Panc1 (cell line): ENCODE measurements around the gene SV2B. TPM values are rescaled to one million over a fixed set of nuclear protein-coding genes. Genes with fewer than 3 reads are reported as not detected.

Experiments used
- ATAC-seq: fragments of 200-7000 bp; cut with Tn5 transposase; 2 replicates; pipeline ENCODE4 v1.9.1; 2020; ENCODE audit warnings: mild to moderate bottlenecking, moderate library complexity
- BruUV-seq: library from RNA; stranded (reverse); fragments of 400-500 nt; replicated peaks from 2 replicates; lab custom pipeline; 2021; lab: Mats Ljungman, UMichigan
- CTCF ChIA-PET: fragments of 300-600 bp; sonication (Branson Sonifier 250); formaldehyde crosslinking; loops from one replicate; lab custom pipeline; 2022; ENCODE audit warnings: antibody characterized with exemption; lab: Charles Lee
- POLR2A ChIA-PET: fragments of 300-600 bp; sonication (Branson Sonifier 250); formaldehyde crosslinking; loops from one replicate; lab custom pipeline; 2022; ENCODE audit warnings: antibody characterized with exemption; lab: Charles Lee
- DNase-seq: peaks from one replicate; pipeline ENCODE4 v3.0.0-alpha.2; 2010; ENCODE audit warnings: low read depth, low spot score
- H3K27ac ChIP-seq: 2 replicates; pipeline ENCODE4 v1.5.1; 2011; ENCODE audit warnings: mild to moderate bottlenecking, low read length, inconsistent platforms
- H3K27me3 ChIP-seq: fragments of 200-500 bp; sonication (Bioruptor generic); 2 replicates; pipeline ENCODE4 v1.6.0; 2014; ENCODE audit warnings: low read length, inconsistent platforms; ENCODE audit not compliant: control insufficient read depth, insufficient read depth
- H3K36me3 ChIP-seq: fragments of 200-500 bp; sonication (Bioruptor generic); 2 replicates; pipeline ENCODE4 v1.5.1; 2014; ENCODE audit warnings: inconsistent platforms, mild to moderate bottlenecking, low read length, moderate library complexity; ENCODE audit not compliant: control insufficient read depth, insufficient read depth
- H3K4me1 ChIP-seq: 2 replicates; pipeline ENCODE4 v1.5.1; 2011; ENCODE audit warnings: inconsistent platforms, mild to moderate bottlenecking, low read length, moderate library complexity; ENCODE audit not compliant: control insufficient read depth, insufficient read depth
- H3K4me3 ChIP-seq, 2 experiments: 2 replicates each; pipeline ENCODE4 v1.5.1; 2011 to 2012; ENCODE audit warnings: low read depth in 2 of 2, low read length in 2 of 2, mild to moderate bottlenecking in 2 of 2, inconsistent platforms in 1 of 2, moderate library complexity in 1 of 2
- H3K9me3 ChIP-seq: fragments of 200-500 bp; sonication (Bioruptor generic); 2 replicates; pipeline ENCODE4 v1.5.1; 2014; ENCODE audit warnings: low read depth, mild to moderate bottlenecking, inconsistent platforms, low read length, moderate library complexity; ENCODE audit not compliant: control insufficient read depth, insufficient read depth
- CTCF ChIP-seq: fragments of 450-650 bp; IDR thresholded peaks from 2 replicates; pipeline ENCODE4 v1.5.1; 2017; ENCODE audit warnings: mild to moderate bottlenecking
- POLR2AphosphoS5 ChIP-seq: IDR thresholded peaks from 2 replicates; pipeline ENCODE4 v1.6.1; 2012; ENCODE audit warnings: mild to moderate bottlenecking, low read depth, low read length, moderate library complexity
- SIN3A ChIP-seq: IDR thresholded peaks from 2 replicates; pipeline ENCODE4 v1.6.1; 2012; ENCODE audit warnings: low read depth, mild to moderate bottlenecking, low read length, moderate library complexity, borderline replicate concordance; ENCODE audit not compliant: insufficient read depth
- TCF7L2 ChIP-seq: IDR thresholded peaks from 2 replicates; pipeline ENCODE4 v1.6.1; 2011; ENCODE audit warnings: mild to moderate bottlenecking, low read depth, low read length, inconsistent platforms
- in situ Hi-C: cut with HindIII; loops from 2 replicates; pipeline ENCODE4 v1.10.0; 2016; ENCODE audit warnings: low sequenced_read_pairs, low pct_unique_long_range_greater_than_20kb
- intact Hi-C: fragments of 100-400 bp; cut with micrococcal nuclease; formaldehyde crosslinking; loops from one replicate; pipeline ENCODE4 v1.10.0; 2022; ENCODE audit not compliant: unreplicated experiment
- total RNA-seq: library from RNA; stranded (reverse); gene quantifications from one replicate; pipeline ENCODE4 v1.2.1, GENCODE V29; 2021; ENCODE audit not compliant: unreplicated experiment
- TF ChIP-seq, protein P1 (sequence below), 2 experiments: IDR thresholded peaks; 2 replicates each; pipeline ENCODE4 v1.6.1; 2011 to 2012; ENCODE audit warnings: low read depth in 2 of 2, control low read depth in 1 of 2, low read length in 1 of 2, mild to moderate bottlenecking in 1 of 2, moderate library complexity in 1 of 2; ENCODE audit not compliant: insufficient read depth in 1 of 2

The SV2B gene
- total RNA-seq, 1 experiment from 2014 or later = not detected

DNA sequence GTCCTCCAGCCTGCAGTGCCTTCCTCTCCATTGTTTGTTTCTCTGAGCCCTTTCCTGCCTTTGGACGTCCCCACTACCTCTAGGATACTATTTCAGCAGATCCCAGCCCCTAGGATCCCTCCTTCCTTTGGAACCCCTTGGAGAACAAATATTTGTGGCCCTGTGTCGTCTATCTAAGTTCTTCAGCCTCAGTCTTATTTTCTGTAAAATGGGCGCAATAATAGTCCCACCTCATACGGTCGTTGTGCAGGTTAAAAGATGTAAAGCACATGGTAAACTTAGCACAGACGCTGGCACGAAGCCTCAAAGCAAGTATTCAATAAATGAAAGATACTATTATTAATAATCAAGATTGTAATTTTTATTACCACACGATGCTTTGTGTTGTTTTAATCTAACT is 122.0 kb downstream of the SV2B start:
- Histone ChIP-seq H3K4me3 (no peak overlapping the region), H3K4me1 (no peaks in the 10 kb centered on the region), H3K36me3 (no peaks in the 10 kb centered on the region), H3K27me3 (peaks cover 11% of the 10 kb centered on the region), H3K27ac (no peak overlapping the region), H3K9me3 (no peaks in the 10 kb centered on the region)
- ATAC-seq = no peak
- no TSS peak for BruUV-seq
- POLR2A ChIA-PET = no interaction called here
- intact Hi-C loops = no loop called here
- TF ChIP-seq SIN3A (no peak), CTCF (no peak), TCF7L2 (no peak), POLR2AphosphoS5 (no peak)
- TF ChIP-seq, protein P1, sequence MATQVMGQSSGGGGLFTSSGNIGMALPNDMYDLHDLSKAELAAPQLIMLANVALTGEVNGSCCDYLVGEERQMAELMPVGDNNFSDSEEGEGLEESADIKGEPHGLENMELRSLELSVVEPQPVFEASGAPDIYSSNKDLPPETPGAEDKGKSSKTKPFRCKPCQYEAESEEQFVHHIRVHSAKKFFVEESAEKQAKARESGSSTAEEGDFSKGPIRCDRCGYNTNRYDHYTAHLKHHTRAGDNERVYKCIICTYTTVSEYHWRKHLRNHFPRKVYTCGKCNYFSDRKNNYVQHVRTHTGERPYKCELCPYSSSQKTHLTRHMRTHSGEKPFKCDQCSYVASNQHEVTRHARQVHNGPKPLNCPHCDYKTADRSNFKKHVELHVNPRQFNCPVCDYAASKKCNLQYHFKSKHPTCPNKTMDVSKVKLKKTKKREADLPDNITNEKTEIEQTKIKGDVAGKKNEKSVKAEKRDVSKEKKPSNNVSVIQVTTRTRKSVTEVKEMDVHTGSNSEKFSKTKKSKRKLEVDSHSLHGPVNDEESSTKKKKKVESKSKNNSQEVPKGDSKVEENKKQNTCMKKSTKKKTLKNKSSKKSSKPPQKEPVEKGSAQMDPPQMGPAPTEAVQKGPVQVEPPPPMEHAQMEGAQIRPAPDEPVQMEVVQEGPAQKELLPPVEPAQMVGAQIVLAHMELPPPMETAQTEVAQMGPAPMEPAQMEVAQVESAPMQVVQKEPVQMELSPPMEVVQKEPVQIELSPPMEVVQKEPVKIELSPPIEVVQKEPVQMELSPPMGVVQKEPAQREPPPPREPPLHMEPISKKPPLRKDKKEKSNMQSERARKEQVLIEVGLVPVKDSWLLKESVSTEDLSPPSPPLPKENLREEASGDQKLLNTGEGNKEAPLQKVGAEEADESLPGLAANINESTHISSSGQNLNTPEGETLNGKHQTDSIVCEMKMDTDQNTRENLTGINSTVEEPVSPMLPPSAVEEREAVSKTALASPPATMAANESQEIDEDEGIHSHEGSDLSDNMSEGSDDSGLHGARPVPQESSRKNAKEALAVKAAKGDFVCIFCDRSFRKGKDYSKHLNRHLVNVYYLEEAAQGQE (IDR thresholded peaks at IDR 0.05; ENCODE audit: insufficient read depth in 1 of 2, low read depth in 2 of 2, low read length in 1 of 2) = no peak
- no peak for DNase-seq
- in situ Hi-C loops = no loop called here
- CTCF ChIA-PET = no interaction called here

GRCh38 chr15:91223863-91224262 is 123.8 kb downstream of the SV2B start:
- H3K36me3 ChIP-seq = no peaks in the 10 kb centered on the region
- in situ Hi-C loops = no loop called here
- H3K9me3 ChIP-seq = no peaks in the 10 kb centered on the region
- TF ChIP-seq POLR2AphosphoS5 (no peak), SIN3A (no peak), TCF7L2 (no peak), CTCF (no peak)
- TF ChIP-seq, protein P1 (IDR thresholded peaks at IDR 0.05; ENCODE audit: insufficient read depth in 1 of 2, low read depth in 2 of 2, low read length in 1 of 2) = no peak
- CTCF ChIA-PET = no interaction called here
- H3K27ac ChIP-seq = no peak overlapping the region
- POLR2A ChIA-PET = interaction anchor here (0.6 kb wide), 1 partner anchor 188 kb away, joined by 3 read pairs; no protein-coding TSS in a partner anchor
- ATAC-seq = no peak
- DNase-seq = no peak
- no peaks in the 10 kb centered on the region for H3K4me1 ChIP-seq
- no TSS peak for BruUV-seq
- peaks cover 11% of the 10 kb centered on the region for H3K27me3 ChIP-seq
- no peak overlapping the region for H3K4me3 ChIP-seq
- intact Hi-C loops = loop anchor here (1.0 kb wide), 1 partner anchor 168 kb away; no protein-coding TSS in a partner anchor
